Prostate gland (tissue), 2 donors: Measurements from ENCODE around the gene OPHN1. TPM values are rescaled to one million over a fixed set of nuclear protein-coding genes. Genes with fewer than 3 reads are reported as not detected.
"Not testable (repeated sequence)": the region's sequence is repeated elsewhere in the genome, so short reads cannot be mapped to it uniquely, and the experiment has no call there.

Experiments
- DNase-seq: peaks from one replicate; pipeline ENCODE4 v3.0.0-alpha.2; 2019; ENCODE audit warnings: low spot score
- H3K27ac ChIP-seq, 2 donors: fragments of 200-600 bp; sonication (generic); 2 replicates each; pipeline ENCODE4 v1.5.1; 2017 to 2019
- H3K27me3 ChIP-seq: fragments of 200-600 bp; sonication (generic); replicated peaks from 2 replicates; pipeline ENCODE4 v1.5.1; 2019; ENCODE audit not compliant: insufficient read depth
- H3K36me3 ChIP-seq, 2 donors: fragments of 200-600 bp; sonication (generic); 1 replicate in 1 of 2; 2 replicates in 1 of 2; pipeline versions ENCODE4 v1.5.1 to v1.8.1; 2017 to 2019
- H3K4me1 ChIP-seq: fragments of 200-600 bp; sonication (generic); replicated peaks from 2 replicates; pipeline ENCODE4 v1.5.1; 2019
- H3K4me3 ChIP-seq, 2 donors: fragments of 200-600 bp; sonication (generic); 2 replicates each; pipeline ENCODE4 v1.5.1; 2017 to 2019
- H3K9me3 ChIP-seq: fragments of 200-600 bp; sonication (generic); 2 replicates; pipeline ENCODE4 v1.5.1; 2017
- POLR2A ChIP-seq: fragments of 450-650 bp; IDR thresholded peaks from one replicate; pipeline ENCODE4 v1.6.1; 2016; ENCODE audit warnings: antibody characterized with exemption, mild to moderate bottlenecking
- POLR2AphosphoS5 ChIP-seq: sonication (generic); formaldehyde crosslinking; IDR thresholded peaks from one replicate; pipeline ENCODE4 v1.6.1; 2017; ENCODE audit warnings: antibody characterized with exemption
- WGBS: methylation state at CpG from one replicate; pipeline ENCODE4 v1.1.5; 2018; 5-methylcytosine and 5-hydroxymethylcytosine counted together
- intact Hi-C: fragments of 100-400 bp; cut with DNase I; formaldehyde crosslinking; loops from one replicate; pipeline ENCODE4 v1.14.2; 2022
- total RNA-seq, 2 donors: library from RNA; depleted of rRNA; stranded (reverse); fragments of >200 nt; gene quantifications; one replicate each; pipeline ENCODE4 v1.1.0, GENCODE V29; 2016
- TF ChIP-seq, protein P1 (sequence below), 4 experiments: fragments of 200-600 bp in 2 of 4; fragments of 450-650 bp in 2 of 4; sonication (generic) in 2 of 4; IDR thresholded peaks; 1 replicate in 3 of 4; 2 replicates in 1 of 4; pipeline ENCODE4 v1.5.1; 2016 to 2019; ENCODE audit warnings: antibody characterized with exemption in 4 of 4, mild to moderate bottlenecking in 2 of 4, moderate library complexity in 2 of 4

Gene OPHN1
- total RNA-seq, 2 donors from 2014 or later: 18.7 to 26.2 TPM

DNA sequence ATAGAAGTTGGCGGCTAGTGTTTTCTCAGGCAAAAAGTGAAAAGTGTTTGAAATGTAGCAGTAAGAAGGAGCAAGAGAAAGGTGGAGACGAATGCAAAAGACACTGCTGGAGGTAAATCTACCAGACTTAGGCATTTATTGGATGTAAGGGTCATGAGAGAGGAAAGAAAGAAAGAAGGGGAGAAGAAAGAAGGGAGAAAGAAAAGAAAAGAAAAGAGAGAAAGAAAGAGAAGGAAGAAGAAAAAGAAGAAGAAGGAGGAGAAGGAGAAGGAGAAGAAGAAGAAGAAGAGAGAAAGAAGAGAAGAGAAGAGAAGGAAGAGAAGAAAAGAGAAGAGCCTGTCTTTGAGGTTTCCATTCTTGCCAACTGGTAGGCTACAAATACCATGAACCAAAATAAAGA is 31.2 kb downstream of the OPHN1 start:
- no peak for TF ChIP-seq POLR2AphosphoS5
- no peak for TF ChIP-seq POLR2A
- TF ChIP-seq, protein P1, sequence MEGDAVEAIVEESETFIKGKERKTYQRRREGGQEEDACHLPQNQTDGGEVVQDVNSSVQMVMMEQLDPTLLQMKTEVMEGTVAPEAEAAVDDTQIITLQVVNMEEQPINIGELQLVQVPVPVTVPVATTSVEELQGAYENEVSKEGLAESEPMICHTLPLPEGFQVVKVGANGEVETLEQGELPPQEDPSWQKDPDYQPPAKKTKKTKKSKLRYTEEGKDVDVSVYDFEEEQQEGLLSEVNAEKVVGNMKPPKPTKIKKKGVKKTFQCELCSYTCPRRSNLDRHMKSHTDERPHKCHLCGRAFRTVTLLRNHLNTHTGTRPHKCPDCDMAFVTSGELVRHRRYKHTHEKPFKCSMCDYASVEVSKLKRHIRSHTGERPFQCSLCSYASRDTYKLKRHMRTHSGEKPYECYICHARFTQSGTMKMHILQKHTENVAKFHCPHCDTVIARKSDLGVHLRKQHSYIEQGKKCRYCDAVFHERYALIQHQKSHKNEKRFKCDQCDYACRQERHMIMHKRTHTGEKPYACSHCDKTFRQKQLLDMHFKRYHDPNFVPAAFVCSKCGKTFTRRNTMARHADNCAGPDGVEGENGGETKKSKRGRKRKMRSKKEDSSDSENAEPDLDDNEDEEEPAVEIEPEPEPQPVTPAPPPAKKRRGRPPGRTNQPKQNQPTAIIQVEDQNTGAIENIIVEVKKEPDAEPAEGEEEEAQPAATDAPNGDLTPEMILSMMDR (IDR thresholded peaks at IDR 0.05): no peak
- Histone ChIP-seq H3K4me1 (no peaks in the 10 kb centered on the region), H3K27me3 (no peaks in the 10 kb centered on the region), H3K4me3 (no peak overlapping the region), H3K36me3 (no peaks in the 10 kb centered on the region), H3K9me3 (no peaks in the 10 kb centered on the region), H3K27ac (no peak overlapping the region)
- no peak for DNase-seq
- WGBS: 100% methylated on average over 2 of the region's 2 CpGs
- intact Hi-C loops: no loop called here

DNA sequence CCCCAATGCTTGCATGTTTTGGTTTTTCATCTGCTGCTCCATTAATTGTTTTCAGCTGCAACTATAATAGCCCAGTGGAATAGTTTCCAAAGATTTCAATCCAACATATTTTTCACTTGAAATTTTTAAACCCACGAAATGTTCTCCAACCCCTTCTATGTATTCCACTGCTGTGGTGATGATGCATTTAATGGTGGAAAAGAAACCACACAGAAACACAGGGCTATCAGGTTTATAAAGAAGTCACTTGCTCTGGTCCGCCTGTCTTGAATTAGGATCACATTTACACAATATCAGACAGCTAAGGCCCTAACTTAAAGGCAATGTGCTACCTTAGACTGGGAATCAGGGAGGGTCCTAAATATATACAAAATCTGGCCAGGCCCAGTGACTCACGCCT is 35.0 kb downstream of the OPHN1 start:
- DNase-seq: no peak
- H3K9me3 ChIP-seq: no peaks in the 10 kb centered on the region
- intact Hi-C loops: no loop called here
- WGBS: 77% methylated on average over 3 of the region's 3 CpGs
- TF ChIP-seq POLR2AphosphoS5: no peak
- no peak for TF ChIP-seq POLR2A
- TF ChIP-seq, protein P1 (IDR thresholded peaks at IDR 0.05): no peak
- no peak overlapping the region for H3K27ac ChIP-seq
- H3K36me3 ChIP-seq: no peaks in the 10 kb centered on the region
- no peak overlapping the region for H3K4me3 ChIP-seq
- no peaks in the 10 kb centered on the region for H3K4me1 ChIP-seq
- H3K27me3 ChIP-seq: no peaks in the 10 kb centered on the region

DNA sequence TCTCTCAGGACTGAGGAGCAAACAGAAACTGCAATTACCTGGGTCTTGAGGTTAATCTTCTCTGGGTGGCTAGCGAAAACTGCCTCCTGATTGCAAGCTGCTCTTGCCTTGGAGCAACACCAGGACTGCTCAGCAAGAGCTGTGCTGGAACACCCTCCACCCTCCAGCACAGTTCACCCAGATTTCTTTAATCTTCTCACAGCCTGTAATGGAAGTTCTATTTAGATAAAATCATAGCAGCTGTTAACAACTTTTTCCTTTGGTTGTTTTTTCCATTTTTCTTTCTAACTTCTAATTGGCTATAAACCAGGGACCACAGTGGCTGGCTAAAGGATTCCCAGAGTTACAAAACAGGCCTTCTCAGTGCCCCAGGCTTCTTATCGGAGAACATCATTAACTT is 36.3 kb downstream of the OPHN1 start:
- DNase-seq: no peak
- intact Hi-C loops: no loop called here
- Histone ChIP-seq H3K4me1 (no peaks in the 10 kb centered on the region), H3K27ac (no peak overlapping the region), H3K27me3 (no peaks in the 10 kb centered on the region), H3K4me3 (no peak overlapping the region), H3K9me3 (no peaks in the 10 kb centered on the region), H3K36me3 (no peaks in the 10 kb centered on the region)
- TF ChIP-seq POLR2A: no peak
- TF ChIP-seq, protein P1 (IDR thresholded peaks at IDR 0.05): no peak
- TF ChIP-seq POLR2AphosphoS5: no peak
- 30% methylated on average over 2 of the region's 2 CpGs for WGBS

DNA sequence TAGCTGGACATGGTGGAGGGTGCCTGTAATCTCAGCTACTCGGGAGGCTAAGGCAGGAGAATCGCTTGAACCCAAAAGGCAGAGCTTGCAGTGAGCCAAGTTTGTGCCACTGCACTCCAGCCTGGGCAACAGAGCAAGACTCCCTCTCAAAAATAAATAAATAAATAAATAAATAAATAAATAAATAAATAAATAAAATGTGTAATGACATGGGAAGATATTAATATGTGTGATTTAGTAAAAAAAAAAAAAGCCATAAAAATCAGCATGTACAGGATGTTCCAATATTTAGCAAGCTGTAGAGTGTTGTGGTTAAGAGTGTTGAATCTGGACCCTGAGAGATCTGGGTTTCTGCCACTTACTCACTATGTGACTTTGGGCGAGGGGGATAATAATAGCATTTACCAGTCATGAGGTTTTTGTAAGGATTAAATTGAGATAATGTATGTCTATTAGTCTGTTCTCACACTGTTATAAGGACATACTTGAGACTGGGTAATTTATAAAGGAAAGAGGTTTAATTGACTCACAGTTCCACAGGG is 43.8 kb downstream of the OPHN1 start:
- H3K9me3 ChIP-seq, H3K4me1 ChIP-seq, H3K36me3 ChIP-seq, H3K27ac ChIP-seq, H3K27me3 ChIP-seq, intact Hi-C loops, DNase-seq, H3K4me3 ChIP-seq: not testable (repeated sequence)
- WGBS: 88% methylated on average over 3 of the region's 3 CpGs

DNA sequence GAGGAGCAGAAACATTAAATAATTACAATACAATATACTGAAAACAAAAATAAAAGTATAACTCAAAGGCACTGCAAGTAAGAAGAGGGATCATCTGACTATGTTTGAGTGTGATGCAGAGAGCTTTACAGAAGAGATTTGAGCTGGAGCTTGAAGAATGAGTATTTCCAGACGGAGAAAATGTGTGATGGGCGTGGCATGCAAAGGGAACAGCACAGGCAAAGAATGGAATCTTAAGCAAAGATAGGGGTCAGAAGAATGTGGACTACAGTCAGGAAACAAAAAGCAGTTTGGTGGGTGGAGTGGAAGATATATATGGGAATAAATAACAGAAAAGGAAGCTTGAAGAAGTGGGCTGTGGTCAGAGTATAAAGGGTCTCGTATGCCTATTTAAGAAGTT is 45.5 kb downstream of the OPHN1 start:
- no peaks in the 10 kb centered on the region for H3K9me3 ChIP-seq
- no peak for DNase-seq
- no peak overlapping the region for H3K27ac ChIP-seq
- intact Hi-C loops: no loop called here
- no peaks in the 10 kb centered on the region for H3K4me1 ChIP-seq
- 81% methylated on average over 3 of the region's 3 CpGs for WGBS
- H3K4me3 ChIP-seq: no peak overlapping the region
- no peak for TF ChIP-seq POLR2A
- no peak for TF ChIP-seq POLR2AphosphoS5
- TF ChIP-seq, protein P1 (IDR thresholded peaks at IDR 0.05): no peak
- H3K27me3 ChIP-seq: no peaks in the 10 kb centered on the region
- H3K36me3 ChIP-seq: no peaks in the 10 kb centered on the region
